Kidney glomerular epithelial cell (primary cell): ENCODE measurements around the gene RAC3.

Experiments used
- DNase-seq: peaks from one replicate; lab custom pipeline; 2025; lab: John Stamatoyannopoulos, UW

RAC3 gene

GRCh38 chr17:82076018-82076784, 44.7 kb downstream of the RAC3 start:
- DNase-seq, result no peak

GRCh38 chr17:82076785-82077591, 45.5 kb downstream of the RAC3 start:
- no peak for DNase-seq

- no peak for DNase-seq
Observed at GRCh38 chr17:82077617-82078358, 46.3 kb downstream of the RAC3 start.

- DNase-seq, result no peak
Observed at GRCh38 chr17:82078433-82078832, 47.0 kb downstream of the RAC3 start.

- DNase-seq, result no peak
Observed at GRCh38 chr17:82079001-82079677, 47.7 kb downstream of the RAC3 start.

- no peak for DNase-seq
Observed at GRCh38 chr17:82080048-82080788, 48.7 kb downstream of the RAC3 start.

GRCh38 chr17:82080789-82081464, 49.4 kb downstream of the RAC3 start:
- DNase-seq, result no peak

GRCh38 chr17:82081546-82081945, 50.1 kb downstream of the RAC3 start:
- DNase-seq, result no peak

- DNase-seq, result no peak
Observed at GRCh38 chr17:82081966-82082365, 50.5 kb downstream of the RAC3 start.

GRCh38 chr17:82082456-82082855, 51.0 kb downstream of the RAC3 start:
- no peak for DNase-seq

- DNase-seq, result no peak
Observed at GRCh38 chr17:82083009-82083408, 51.5 kb downstream of the RAC3 start.
